HG03025 (cell line): ENCODE results near the gene CDK11A.
A peak's percentile ranks its signal among the peaks of the same experiment; 100 is the strongest.
"Not testable (repeated sequence)": the region's sequence is repeated elsewhere in the genome, so short reads cannot be mapped to it uniquely, and the experiment has no call there.

Experiments used
- ATAC-seq: cut with Tn5 transposase; IDR thresholded peaks from one replicate; pipeline ENCODE4 v1.9.1; 2021; ENCODE audit warnings: mild to moderate bottlenecking, moderate library complexity; ENCODE audit not compliant: unreplicated experiment, low FRiP score

The CDK11A gene

GRCh38 chr1:1755426-1755825, 31.3 kb upstream of the CDK11A start:
- ATAC-seq: no peak

GRCh38 chr1:1754051-1754815, 30.1 kb upstream of the CDK11A start:
- ATAC-seq: no peak

- no peak for ATAC-seq
Measured at GRCh38 chr1:1753607-1754005, 29.4 kb upstream of the CDK11A start.

GRCh38 chr1:1752636-1753606, 28.8 kb upstream of the CDK11A start:
- no peak for ATAC-seq

- ATAC-seq: no peak
Measured at GRCh38 chr1:1752190-1752589, 28.0 kb upstream of the CDK11A start.

- not testable (repeated sequence) for ATAC-seq
Measured at GRCh38 chr1:1749941-1750340, 25.8 kb upstream of the CDK11A start.

GRCh38 chr1:1748686-1749321, 24.6 kb upstream of the CDK11A start:
- no peak for ATAC-seq

GRCh38 chr1:1746566-1746909, 22.4 kb upstream of the CDK11A start:
- ATAC-seq: peak; percentile 72

GRCh38 chr1:1745651-1746565, 21.8 kb upstream of the CDK11A start:
- peak; percentile 70 for ATAC-seq

- ATAC-seq: not testable (repeated sequence)
Measured at GRCh38 chr1:1742529-1742928, 18.4 kb upstream of the CDK11A start.

GRCh38 chr1:1741013-1741412, 16.9 kb upstream of the CDK11A start:
- ATAC-seq: not testable (repeated sequence)

GRCh38 chr1:1738799-1739337, 14.7 kb upstream of the CDK11A start:
- ATAC-seq: not testable (repeated sequence)

GRCh38 chr1:1737675-1738590, 13.8 kb upstream of the CDK11A start:
- ATAC-seq: not testable (repeated sequence)

GRCh38 chr1:1732381-1732780, 8.2 kb upstream of the CDK11A start:
- no peak for ATAC-seq

- no peak for ATAC-seq
Measured at GRCh38 chr1:1730870-1731269, 6.7 kb upstream of the CDK11A start.

- ATAC-seq: not testable (repeated sequence)
Measured at GRCh38 chr1:1730230-1730629, 6.1 kb upstream of the CDK11A start.

GRCh38 chr1:1729116-1729816, 5.1 kb upstream of the CDK11A start:
- not testable (repeated sequence) for ATAC-seq
